GM18909 (cell line): ENCODE data around the gene NAV2.
"Not testable (repeated sequence)": the region's sequence is repeated elsewhere in the genome, so short reads cannot be mapped to it uniquely, and the experiment has no call there.

Source experiments
- ATAC-seq: cut with Tn5 transposase; IDR thresholded peaks from one replicate; pipeline ENCODE4 v1.9.1; 2021; ENCODE audit warnings: mild to moderate bottlenecking; ENCODE audit not compliant: unreplicated experiment, poor library complexity

The NAV2 gene

DNA sequence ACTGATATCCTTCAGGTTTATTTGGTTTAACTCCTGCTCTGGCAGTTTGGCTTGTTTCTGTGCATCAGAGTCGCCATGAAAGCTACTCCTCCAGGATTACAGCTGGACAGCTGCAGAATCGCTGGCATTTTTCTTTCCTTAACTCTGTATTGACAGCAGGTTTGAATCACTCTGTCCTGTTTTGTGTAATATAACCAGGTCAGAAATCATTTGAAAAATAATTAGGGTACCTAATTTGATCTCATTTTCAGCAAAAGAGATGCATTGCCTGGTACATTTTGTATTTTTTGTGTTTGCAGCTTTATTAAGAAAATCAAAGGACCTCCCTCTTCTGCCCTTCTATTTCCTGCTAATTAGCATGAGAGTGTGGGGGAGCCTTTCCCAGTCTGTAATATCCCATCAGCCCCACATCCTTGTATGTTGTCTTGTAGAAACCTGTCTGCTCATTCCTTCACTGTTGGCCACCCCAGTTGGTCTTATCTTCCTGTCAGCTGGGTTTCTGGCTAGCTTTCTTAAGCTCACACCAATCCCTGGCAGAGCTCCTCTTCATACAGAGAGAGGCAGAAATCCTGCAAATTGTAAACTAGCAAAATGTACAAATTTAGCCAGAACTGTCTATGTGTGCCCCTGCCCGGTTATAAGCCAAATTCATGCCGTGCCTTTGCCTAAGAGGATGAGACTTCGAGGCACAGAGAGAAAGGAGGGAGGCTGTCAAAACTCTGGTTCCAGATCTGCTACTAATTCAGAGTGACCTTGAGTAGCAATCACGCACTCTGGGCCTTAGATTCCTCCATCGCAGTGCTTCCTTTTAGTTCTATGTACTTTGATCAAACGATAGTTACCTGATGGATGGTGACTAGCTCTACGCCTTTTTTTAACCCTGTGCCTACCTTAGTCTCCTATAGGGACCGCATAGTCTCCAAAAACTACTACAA, 200.6 kb downstream of the NAV2 start:
- no peak for ATAC-seq

DNA sequence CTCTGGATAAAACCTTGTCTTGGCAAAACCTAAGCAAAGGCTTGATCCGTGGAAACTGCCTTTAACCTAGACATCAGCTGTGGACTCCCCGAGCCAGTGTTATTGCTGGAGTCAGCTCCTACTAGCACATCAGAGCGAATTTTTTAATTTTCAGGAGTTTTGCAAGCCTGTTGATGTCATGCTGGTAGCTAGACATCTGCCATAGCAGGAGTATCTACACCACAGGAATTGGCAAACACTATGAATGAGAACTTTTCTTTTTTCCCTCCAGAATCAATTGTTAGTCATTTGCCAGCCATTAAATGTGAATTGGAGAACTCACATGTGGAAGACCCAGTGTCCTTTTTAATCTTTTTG, 201.2 kb downstream of the NAV2 start:
- no peak for ATAC-seq

DNA sequence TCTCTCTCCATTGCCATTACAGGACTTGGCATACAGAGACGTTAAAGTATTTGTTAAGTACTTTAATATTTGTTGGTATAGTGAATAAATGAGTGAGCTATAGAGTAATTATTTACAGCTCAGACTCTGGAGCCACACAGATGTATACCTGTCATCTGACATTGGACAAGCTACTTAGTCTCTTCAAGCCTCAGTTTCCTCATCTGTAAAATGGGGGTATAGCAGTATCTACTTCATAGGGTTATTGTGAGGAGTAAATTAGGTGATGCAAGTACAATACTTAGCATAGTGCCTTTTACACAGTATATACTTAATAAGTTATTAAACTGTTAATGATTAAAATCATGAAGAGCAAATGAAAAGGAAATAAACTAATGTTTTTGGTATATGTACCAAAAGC, 203.2 kb downstream of the NAV2 start:
- ATAC-seq, result no peak

DNA sequence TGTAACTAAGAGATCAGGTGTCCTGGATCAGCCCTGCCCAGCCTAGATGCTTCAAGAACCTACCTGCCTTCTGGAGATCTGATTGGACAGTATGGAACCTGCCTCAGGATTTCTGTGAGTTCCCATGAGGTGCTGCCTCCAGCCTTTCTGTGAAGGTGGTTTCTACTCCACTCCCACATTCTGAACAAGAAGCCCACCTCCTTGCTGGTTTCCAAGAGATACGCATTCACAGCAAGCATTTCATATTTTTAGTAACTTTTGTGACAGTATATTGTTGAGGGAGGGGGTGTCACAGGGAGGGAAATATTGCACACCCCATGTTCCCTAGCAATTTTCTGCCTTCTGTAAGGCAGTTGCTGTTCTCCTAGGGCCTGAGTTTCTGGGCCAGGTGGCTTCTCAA, 204.4 kb downstream of the NAV2 start:
- no peak for ATAC-seq

DNA sequence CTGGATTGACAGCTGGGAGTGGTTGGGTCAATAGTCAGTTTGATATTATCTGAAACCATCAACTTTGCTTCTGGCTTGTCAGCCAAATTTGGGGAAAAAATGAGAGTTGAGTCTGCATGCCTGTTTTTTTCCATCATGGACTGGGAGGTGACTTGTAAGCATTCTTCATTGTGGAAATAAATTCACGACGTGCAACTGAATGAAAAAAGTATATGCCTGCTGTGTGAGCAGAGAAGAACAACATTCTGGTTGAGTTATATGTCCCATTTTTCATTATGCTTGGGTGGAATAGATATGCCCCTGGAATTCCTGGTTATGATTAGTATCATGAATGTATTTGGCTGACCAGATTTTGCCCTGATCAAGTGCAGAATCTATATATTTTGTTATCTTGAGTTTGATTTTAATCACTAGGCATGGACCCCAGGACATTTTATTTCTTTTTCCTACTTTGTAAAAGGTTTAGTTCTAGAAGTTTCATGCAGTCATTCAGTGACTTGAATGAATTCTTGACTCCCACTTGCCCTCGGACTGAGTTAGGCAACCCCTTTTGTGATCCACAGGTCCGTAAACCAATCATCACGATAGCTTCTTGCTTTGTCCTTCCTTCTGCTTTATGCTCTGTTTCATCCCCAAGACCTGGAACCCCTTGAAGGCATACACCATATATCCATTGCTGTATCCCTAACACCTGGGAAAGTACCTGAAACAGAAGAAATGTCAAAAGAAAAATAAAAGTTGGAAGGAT, 205.8 kb downstream of the NAV2 start:
- ATAC-seq, result no peak

DNA sequence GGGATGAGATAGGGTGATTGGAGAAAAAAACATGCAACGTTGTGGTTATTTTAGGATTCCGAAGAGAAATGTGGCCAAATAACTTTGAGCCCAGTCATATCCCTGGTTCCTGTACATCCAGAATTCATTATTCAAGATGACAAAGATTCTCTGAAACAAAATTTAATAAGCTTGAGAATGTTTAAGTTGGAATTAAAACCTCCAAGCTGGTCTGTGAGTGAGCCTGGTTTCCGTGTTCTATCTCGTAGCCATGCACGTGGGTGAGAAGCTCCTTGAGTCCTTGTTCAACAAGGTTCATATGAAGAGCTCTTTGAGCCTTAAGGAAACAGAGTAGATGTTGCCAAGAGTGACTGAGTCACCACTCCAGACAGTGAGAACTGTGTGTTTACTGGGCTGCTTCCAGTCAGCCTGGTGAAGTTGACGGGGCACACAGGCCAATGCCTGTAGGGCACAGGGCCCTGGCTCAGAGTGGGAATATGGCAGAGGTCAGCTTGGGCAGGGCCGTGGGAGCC, 206.5 kb downstream of the NAV2 start:
- no peak for ATAC-seq

DNA sequence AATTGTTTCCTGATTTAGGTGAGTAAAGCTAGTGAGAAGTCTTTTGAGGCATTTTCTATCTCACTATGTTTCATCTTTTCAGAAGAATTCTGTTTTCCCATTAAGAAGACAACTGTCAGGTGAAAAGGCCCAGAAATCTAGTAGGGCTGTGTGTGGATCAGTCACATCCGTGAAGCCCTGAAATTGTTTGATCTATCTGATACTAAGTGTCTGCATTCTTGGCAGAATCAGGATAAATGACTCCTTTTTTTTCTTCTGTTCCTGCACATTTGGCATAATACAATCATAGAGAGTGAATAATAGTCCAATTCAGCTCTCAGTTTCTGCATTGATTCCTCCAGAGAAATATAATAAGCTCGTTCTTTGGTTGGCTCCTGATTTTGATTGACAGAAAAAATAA, 208.3 kb downstream of the NAV2 start:
- no peak for ATAC-seq

DNA sequence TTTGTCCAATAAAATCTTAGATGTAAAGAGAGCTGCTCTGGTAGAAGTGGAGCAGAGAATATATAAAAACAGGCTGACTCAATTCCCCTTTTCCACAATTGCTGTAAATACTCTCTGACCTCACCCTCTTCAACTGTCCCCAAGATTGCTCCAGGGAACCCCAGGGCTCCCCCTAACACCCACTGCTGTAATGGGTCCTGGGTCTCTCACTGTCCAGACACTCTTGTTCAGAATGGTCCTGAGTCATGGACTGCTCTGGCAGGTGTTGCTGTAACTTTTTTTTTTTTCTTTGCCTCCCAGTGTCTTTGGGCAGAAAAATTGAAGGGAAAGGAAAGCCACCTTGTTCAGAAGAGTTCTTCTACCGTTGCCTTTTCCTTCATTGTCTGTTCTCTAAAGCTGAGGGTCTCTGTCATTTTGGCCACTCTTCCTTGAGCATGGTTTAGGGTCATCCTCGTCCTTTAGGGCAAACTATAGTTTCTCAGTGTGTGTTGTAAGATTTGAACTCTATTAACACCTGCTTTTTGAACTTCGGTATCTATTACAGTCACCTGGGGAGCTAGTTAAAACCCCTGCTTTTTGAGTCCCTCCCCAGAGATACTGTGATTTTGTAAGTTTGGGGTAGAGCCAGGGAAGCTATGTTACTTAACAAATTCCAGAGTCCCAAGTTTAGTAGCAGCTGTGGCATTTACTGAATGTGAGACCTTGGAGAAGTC, 209.5 kb downstream of the NAV2 start:
- ATAC-seq, result no peak

DNA sequence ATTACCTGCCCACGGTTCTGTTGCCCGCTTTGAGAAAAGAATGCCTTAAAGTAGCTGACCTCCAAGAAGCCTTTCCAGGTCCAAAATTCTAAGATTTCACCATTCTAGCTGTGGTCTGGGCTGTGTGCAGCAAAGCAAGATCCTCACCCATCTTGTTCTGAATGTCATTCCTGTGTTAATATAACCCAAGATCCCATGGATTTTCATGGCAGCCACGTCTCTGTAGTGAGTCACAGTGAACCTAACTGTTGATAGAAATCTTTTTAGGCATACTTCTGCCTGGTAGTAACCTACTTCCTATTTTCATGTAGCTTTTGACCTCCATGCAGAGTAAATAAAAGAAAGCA, 210.0 kb downstream of the NAV2 start:
- ATAC-seq, result no peak

DNA sequence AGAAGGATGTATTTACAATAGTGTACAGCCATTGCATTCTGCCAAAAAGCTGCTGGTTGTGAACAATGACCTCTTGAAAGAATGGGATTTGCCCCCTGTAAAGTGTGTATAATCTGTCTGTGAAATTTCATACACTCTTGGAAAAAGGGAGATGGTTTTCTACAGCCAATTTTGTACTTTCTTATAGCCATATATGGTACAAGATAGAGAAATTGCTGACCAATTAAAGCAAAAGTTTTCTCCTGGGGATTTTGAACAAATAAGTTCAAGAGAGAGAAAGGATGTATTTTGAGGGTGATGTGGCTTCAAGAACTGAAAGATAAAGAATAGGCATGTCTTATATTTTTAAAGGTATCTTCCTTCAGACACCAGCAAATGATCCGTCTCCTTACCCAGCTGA, 211.0 kb downstream of the NAV2 start:
- no peak for ATAC-seq

DNA sequence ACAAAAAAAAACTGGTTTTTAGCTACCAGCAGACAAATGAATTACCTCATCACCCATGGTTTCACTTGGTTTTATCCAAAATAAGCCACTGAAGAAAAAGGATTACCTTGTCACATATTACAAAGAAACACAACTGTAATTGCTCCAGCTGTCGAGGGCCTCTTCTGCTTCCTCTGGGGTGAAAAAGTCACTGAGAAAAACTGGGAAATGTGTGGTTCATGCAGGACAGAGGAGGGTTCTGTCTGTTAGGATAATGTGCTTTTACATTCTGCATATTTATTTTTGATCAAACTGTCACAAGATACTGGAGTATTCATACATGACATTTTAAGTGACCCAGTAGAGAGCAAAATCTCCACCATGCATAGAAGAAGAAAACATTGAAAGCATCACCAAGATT, 211.7 kb downstream of the NAV2 start:
- ATAC-seq, result no peak

DNA sequence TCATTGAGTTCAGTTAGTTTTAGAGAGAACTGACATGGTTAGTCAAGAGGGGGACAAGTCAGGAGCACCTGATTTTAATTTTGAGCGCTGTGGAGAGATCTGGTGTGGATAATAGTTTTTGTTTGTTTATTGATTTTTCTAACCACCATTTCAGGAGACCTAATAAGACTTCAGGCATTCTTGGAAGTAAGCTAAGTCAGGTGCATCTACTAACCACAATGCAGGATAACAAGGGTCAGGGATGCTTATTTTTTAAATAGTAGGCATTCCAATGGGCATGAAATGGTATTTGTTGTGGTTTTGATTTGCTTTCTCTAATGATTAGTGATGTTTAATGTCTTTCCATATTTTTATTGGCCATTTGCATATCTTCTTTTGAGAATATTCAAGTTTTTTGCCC, 212.1 kb downstream of the NAV2 start:
- ATAC-seq, result no peak

DNA sequence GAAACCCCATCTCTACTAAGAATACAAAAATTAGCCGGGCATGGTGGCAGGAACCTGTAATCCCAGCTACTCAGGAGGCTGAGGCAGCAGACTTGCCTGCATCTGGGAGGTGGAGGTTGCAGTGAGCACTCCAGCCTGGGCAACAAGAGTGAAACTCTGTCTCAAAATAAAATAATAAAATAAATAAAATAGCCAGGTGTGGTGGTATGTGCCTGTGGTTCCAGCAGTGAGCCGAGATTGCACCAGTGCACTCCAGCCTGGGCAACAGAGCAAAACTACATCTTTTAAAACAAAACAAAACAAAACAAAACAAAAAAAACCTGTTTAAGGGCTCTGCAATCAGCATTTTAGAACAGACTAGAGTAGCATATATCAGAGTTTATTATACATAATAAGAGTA, 214.8 kb downstream of the NAV2 start:
- not testable (repeated sequence) for ATAC-seq

DNA sequence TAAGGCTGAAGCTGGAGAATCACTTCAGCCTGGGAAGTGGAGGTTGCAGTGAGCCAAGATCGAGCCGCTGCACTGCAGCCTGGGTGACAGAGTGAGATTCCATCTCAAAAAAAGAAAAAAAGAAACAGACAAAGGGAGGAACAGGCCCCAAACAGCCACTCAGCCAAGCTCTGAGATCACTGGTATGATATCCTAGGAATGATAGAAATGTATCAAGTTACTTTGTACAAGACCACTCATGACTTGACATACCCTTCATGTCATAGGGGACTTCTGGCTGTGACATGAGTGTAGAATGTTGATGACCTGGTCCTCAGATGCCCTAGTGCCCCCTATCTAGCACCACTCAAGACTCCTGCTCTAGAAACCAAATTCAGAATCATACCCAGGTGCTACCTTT, 216.5 kb downstream of the NAV2 start:
- no peak for ATAC-seq

DNA sequence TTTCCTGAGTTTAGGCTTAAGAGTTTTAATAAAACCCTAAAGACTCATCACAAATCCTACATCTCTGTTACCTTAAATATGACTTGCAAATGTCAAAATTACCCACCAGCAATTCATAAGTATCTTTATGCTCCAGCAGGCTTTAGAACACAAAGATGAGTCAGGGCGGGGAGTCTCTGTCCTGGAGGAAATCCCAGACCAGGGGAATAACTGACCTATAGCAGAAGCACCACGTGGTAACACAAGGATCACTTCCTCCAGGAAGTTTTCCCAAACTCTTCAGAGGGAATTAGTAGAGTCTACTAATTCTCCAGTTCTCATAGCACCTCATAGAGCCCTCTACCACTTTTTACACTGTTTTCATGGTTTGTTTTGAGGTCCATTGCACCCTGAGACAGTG, 217.0 kb downstream of the NAV2 start:
- ATAC-seq, result no peak

DNA sequence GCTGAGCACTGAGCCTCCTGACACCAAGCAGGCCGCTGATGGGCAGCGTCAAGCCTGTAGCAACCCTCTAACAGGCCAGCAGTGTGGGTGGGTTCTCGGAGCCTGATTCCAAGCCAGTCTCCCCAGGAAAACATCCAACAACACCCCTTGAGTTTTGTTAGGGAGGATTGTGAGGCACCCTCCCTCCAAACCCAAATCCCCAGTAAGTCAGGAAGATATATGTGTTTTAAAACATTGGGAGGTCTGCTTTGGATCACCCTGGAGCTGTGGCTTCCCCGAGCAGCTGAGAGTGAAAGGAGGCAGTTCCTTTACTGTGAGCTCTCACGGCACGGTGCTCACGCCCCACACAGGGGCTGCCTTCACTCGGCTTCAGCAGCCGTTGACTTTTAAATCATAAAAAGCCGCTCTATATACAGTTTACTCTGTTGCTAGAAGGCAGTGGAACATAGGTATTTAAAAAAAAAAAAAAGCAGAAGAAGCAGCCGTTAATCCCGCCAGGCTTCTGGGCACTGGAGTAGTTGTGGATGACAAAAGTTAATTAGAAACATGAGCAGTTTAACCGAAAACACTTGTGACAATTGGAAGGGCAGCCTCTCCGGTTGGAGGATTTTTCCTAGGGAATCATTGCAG, 218.6 kb downstream of the NAV2 start:
- no peak for ATAC-seq

DNA sequence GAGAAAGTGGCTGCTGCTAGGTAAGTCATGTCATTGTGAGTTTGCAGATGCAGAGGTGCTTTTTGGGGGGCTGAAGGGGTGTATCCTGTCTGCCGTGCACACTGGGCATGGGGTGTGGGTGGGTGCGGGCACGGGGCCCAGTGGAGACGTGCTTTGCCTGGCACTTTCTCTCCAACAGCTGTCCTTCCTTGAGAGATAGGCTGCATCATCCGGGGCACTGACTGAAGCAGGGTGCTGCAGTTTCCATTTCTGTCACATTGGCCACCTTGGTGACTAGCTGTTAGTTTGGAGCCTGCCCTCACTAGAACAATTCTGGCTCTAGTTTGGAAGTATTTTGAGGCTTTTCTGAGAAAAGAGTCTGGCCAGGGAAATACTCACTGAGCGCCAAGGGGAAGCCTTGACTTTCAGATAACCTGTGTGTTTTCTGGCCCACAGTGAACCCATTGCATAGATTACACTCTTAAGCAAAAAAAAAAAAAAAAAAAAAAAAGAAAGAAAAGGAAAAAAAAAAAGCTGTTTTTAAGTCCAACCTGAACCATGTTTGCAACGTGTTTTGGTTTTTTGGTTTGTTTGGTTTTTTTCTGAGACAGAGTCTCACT, 219.2 kb downstream of the NAV2 start:
- ATAC-seq, result no peak

DNA sequence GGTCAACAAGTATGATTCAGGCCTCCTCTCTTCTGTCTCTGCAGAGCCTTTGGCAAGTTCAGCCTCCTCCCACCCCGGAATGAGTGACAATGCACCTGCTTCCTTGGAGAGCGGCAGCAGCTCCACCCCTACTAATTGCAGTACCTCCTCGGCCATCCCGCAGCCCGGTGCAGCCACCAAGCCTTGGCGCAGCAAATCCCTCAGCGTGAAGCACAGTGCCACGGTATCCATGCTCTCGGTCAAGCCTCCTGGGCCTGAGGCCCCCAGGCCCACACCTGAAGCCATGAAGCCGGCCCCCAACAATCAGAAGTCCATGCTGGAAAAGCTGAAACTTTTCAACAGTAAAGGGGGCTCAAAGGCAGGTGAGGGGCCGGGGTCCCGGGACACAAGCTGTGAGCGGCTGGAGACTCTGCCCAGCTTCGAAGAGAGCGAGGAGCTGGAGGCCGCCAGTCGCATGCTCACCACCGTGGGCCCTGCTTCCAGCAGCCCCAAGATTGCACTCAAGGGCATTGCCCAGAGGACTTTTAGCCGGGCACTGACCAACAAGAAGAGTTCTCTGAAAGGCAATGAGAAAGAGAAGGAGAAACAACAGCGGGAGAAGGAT, 220.6 kb downstream of the NAV2 start:
- no peak for ATAC-seq

DNA sequence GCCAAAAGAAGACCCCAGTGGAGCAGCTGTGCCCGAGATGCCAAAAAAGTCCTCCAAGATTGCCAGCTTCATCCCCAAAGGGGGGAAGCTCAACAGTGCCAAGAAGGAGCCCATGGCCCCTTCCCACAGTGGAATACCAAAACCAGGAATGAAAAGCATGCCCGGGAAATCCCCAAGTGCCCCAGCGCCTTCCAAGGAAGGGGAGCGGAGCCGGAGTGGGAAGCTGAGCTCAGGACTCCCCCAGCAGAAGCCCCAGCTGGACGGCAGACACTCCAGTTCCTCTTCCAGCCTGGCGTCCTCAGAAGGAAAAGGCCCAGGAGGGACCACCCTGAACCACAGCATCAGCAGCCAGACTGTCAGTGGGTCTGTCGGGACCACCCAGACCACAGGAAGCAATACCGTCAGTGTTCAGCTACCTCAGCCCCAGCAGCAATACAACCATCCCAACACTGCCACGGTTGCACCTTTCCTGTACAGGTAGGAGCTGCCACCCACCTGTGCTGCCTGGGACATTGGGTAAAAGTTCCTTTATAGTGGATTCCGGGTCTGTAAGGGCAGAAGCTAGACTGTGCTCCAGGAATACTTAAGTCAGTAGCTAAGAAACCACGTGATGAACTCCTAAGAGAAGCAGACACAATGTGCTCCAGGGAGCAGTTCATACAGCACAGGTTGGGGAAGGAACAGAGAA, 221.3 kb downstream of the NAV2 start:
- no peak for ATAC-seq
